ENCODE results near the gene FBF1. TPM values are rescaled to one million over a fixed set of nuclear protein-coding genes. Genes with fewer than 3 reads are reported as not detected.

Gene FBF1
- polyA plus RNA-seq, 1 donor from 2014 or later = 13.5 TPM

DNA sequence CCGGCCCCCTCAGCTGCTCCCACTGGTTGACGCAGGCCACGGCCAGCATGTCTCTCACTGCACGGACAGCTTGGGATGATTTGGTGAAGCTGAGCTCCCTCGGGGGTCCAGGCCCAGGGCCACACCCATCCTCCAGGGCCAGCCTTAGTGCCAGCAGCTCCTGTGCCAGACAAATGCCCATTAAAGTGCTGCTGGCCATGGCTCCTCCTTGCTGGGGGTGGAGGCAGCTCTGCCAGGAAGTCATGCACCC lies 65.0 kb downstream of the FBF1 start:
- H3K9me3 ChIP-seq (ENCODE audit: low read length) = no peaks in the 10 kb centered on the region
- no peak overlapping the region for H3K4me2 ChIP-seq (ENCODE audit: low read length)
- H3K27ac ChIP-seq (ENCODE audit: low read length) = no peak overlapping the region
- H3K9ac ChIP-seq (ENCODE audit: low read length) = no peak overlapping the region
- H4K20me1 ChIP-seq (ENCODE audit: insufficient read depth) = no peaks in the 10 kb centered on the region
- no peaks in the 10 kb centered on the region for H3K36me3 ChIP-seq (ENCODE audit: insufficient read depth, low read length)
- no peak for TF ChIP-seq EP300 (conservative IDR thresholded peaks at IDR 0.05; ENCODE audit: poor library complexity, severe bottlenecking)
- peaks cover 46% of the 10 kb centered on the region for H3K27me3 ChIP-seq (ENCODE audit: insufficient read depth, low read depth, low read length)
- no peaks in the 10 kb centered on the region for H3K79me2 ChIP-seq (replicated peaks; ENCODE audit: insufficient read depth, low read length)
- no peak overlapping the region for H2AFZ ChIP-seq (ENCODE audit: low read depth, low read length)
- no peaks in the 10 kb centered on the region for H3F3A ChIP-seq (ENCODE audit: insufficient read depth, low read length, poor library complexity, severe bottlenecking)
- H3K4me3 ChIP-seq (ENCODE audit: low read length) = no peak overlapping the region
- H3K9me2 ChIP-seq (ENCODE audit: insufficient read depth, low read length) = no peaks in the 10 kb centered on the region

GRCh38 chr17:75875182-75875939 lies 65.5 kb downstream of the FBF1 start:
- no peak overlapping the region for H3K4me2 ChIP-seq (ENCODE audit: low read length)

More at GRCh38 chr17:75875182-75875939, 65.5 kb downstream of the FBF1 start:
- TF ChIP-seq POLR2AphosphoS5 (IDR thresholded peaks at IDR 0.05) = no peak
- TF ChIP-seq MXI1 (conservative IDR thresholded peaks at IDR 0.05; ENCODE audit: poor library complexity, severe bottlenecking) = no peak
- TF ChIP-seq, protein P1, sequence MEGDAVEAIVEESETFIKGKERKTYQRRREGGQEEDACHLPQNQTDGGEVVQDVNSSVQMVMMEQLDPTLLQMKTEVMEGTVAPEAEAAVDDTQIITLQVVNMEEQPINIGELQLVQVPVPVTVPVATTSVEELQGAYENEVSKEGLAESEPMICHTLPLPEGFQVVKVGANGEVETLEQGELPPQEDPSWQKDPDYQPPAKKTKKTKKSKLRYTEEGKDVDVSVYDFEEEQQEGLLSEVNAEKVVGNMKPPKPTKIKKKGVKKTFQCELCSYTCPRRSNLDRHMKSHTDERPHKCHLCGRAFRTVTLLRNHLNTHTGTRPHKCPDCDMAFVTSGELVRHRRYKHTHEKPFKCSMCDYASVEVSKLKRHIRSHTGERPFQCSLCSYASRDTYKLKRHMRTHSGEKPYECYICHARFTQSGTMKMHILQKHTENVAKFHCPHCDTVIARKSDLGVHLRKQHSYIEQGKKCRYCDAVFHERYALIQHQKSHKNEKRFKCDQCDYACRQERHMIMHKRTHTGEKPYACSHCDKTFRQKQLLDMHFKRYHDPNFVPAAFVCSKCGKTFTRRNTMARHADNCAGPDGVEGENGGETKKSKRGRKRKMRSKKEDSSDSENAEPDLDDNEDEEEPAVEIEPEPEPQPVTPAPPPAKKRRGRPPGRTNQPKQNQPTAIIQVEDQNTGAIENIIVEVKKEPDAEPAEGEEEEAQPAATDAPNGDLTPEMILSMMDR (IDR thresholded peaks at IDR 0.05; ENCODE audit: poor library complexity, severe bottlenecking) = no peak
- no peak for TF ChIP-seq TAF1 (IDR thresholded peaks at IDR 0.05; ENCODE audit: low read depth)
- TF ChIP-seq EZH2 (IDR thresholded peaks at IDR 0.05; ENCODE audit: borderline replicate concordance, insufficient read depth, low read length, poor library complexity, severe bottlenecking) = no peak
- no peak for TF ChIP-seq EP300 (conservative IDR thresholded peaks at IDR 0.05; ENCODE audit: poor library complexity, severe bottlenecking)
- TF ChIP-seq SMC3 (conservative IDR thresholded peaks at IDR 0.05; ENCODE audit: poor library complexity) = no peak
- TF ChIP-seq RAD21 (conservative IDR thresholded peaks at IDR 0.05) = no peak
- TF ChIP-seq REST (IDR thresholded peaks at IDR 0.05; ENCODE audit: borderline replicate concordance) = no peak
- no peaks in the 10 kb centered on the region for H4K20me1 ChIP-seq (ENCODE audit: insufficient read depth)
- no peaks in the 10 kb centered on the region for H3K9me2 ChIP-seq (ENCODE audit: insufficient read depth, low read length)
- no peak overlapping the region for H3K4me3 ChIP-seq (ENCODE audit: low read length)
- H3K27me3 ChIP-seq (ENCODE audit: insufficient read depth, low read depth, low read length) = peaks cover 41% of the 10 kb centered on the region
- H3K9me3 ChIP-seq (ENCODE audit: low read length) = no peaks in the 10 kb centered on the region
- no peak overlapping the region for H3K27ac ChIP-seq (ENCODE audit: low read length)
- no peaks in the 10 kb centered on the region for H3K36me3 ChIP-seq (ENCODE audit: insufficient read depth, low read length)
- H3K9ac ChIP-seq (ENCODE audit: low read length) = no peak overlapping the region
- H3K79me2 ChIP-seq (replicated peaks; ENCODE audit: insufficient read depth, low read length) = no peaks in the 10 kb centered on the region
- H3F3A ChIP-seq (ENCODE audit: insufficient read depth, low read length, poor library complexity, severe bottlenecking) = no peaks in the 10 kb centered on the region
- H2AFZ ChIP-seq (ENCODE audit: low read depth, low read length) = no peak overlapping the region
